Neural progenitor cell (in vitro differentiated cells): ENCODE data around the gene RAB11FIP3.
"Not testable (repeated sequence)": the region's sequence is repeated elsewhere in the genome, so short reads cannot be mapped to it uniquely, and the experiment has no call there.

ENCODE experiments used
- CTCF ChIP-seq: fragments of 200-600 bp; sonication (generic); IDR thresholded peaks from 2 replicates; pipeline ENCODE4 v1.5.1; 2017; ENCODE audit warnings: antibody characterized with exemption, mild to moderate bottlenecking
- EZH2 ChIP-seq: fragments of 200-600 bp; sonication (generic); IDR thresholded peaks from 2 replicates; pipeline ENCODE4 v1.6.1; 2017; ENCODE audit warnings: antibody characterized with exemption, mild to moderate bottlenecking, moderate library complexity
- EZH2phosphoT487 ChIP-seq: fragments of 200-600 bp; sonication (generic); IDR thresholded peaks from 2 replicates; pipeline ENCODE4 v1.6.1; 2017; ENCODE audit warnings: antibody characterized with exemption

GRCh38 chr16:378113-378820 lies 47.2 kb upstream of the RAB11FIP3 start:
- TF ChIP-seq CTCF, EZH2, EZH2phosphoT487: not testable (repeated sequence)
